Measurements from ENCODE around the gene CHST10.
A peak's percentile ranks its signal among the peaks of the same experiment; 100 is the strongest.
"Not testable (repeated sequence)": the region's sequence is repeated elsewhere in the genome, so short reads cannot be mapped to it uniquely, and the experiment has no call there.

Gene CHST10

GRCh38 chr2:100391735-100392515 is 25.5 kb downstream of the CHST10 start:
- DNase-seq, result no peak

- DNase-seq, result no peak
Measured at GRCh38 chr2:100390001-100390940, 27.2 kb downstream of the CHST10 start.

- DNase-seq, result no peak
Measured at GRCh38 chr2:100388703-100389102, 28.8 kb downstream of the CHST10 start.

GRCh38 chr2:100383954-100384353 is 33.5 kb downstream of the CHST10 start:
- no peak for DNase-seq

- DNase-seq, result no peak
Measured at GRCh38 chr2:100383306-100383705, 34.2 kb downstream of the CHST10 start.

GRCh38 chr2:100381240-100381639 is 36.2 kb downstream of the CHST10 start:
- DNase-seq, result peak; percentile 83

GRCh38 chr2:100380681-100381080 is 36.8 kb downstream of the CHST10 start:
- DNase-seq, result no peak

GRCh38 chr2:100376836-100377235 is 40.6 kb downstream of the CHST10 start:
- DNase-seq, result no peak

GRCh38 chr2:100367163-100367562 is 50.3 kb downstream of the CHST10 start:
- no peak for DNase-seq

- no peak for DNase-seq
Measured at GRCh38 chr2:100365434-100365833, 52.0 kb downstream of the CHST10 start.

- DNase-seq, result not testable (repeated sequence)
Measured at GRCh38 chr2:100362269-100362668, 55.2 kb downstream of the CHST10 start.

- no peak for DNase-seq
Measured at GRCh38 chr2:100359576-100359975, 57.9 kb downstream of the CHST10 start.

GRCh38 chr2:100358554-100358953 is 58.9 kb downstream of the CHST10 start:
- no peak for DNase-seq

GRCh38 chr2:100352521-100352920 is 64.9 kb downstream of the CHST10 start:
- no peak for DNase-seq

GRCh38 chr2:100350661-100351185 is 66.7 kb downstream of the CHST10 start:
- no peak for DNase-seq

- DNase-seq, result not testable (repeated sequence)
Measured at GRCh38 chr2:100345144-100345543, 72.3 kb downstream of the CHST10 start.

- no peak for DNase-seq
Measured at GRCh38 chr2:100344433-100344832, 73.0 kb downstream of the CHST10 start.

GRCh38 chr2:100342466-100342865 is 75.0 kb downstream of the CHST10 start:
- DNase-seq, result not testable (repeated sequence)

Measured in stimulated activated CD4-positive, alpha-beta T cell treated with anti-CD3 and anti-CD28 coated beads, Interleukin-15, amount 100 ng/mL, for 24 hours (primary cell).